G401 (cell line): ENCODE measurements around the gene RFX2. TPM values are rescaled to one million over a fixed set of nuclear protein-coding genes. Genes with fewer than 3 reads are reported as not detected.
"Not testable (repeated sequence)": the region's sequence is repeated elsewhere in the genome, so short reads cannot be mapped to it uniquely, and the experiment has no call there.

ENCODE experiments used
- DNase-seq: peaks from one replicate; pipeline ENCODE4 v3.0.0-alpha.2; 2015; ENCODE audit warnings: low spot score
- in situ Hi-C: cut with HindIII; loops from 2 replicates; pipeline ENCODE4 v1.10.0; 2016; ENCODE audit warnings: low sequenced_read_pairs, mixed read lengths
- total RNA-seq: library from RNA; depleted of rRNA; stranded (reverse); fragments of >200 nt; shearing (Covaris generic); gene quantifications from 2 replicates; pipeline ENCODE4 v1.2.3, GENCODE V29; 2014

The RFX2 gene
- total RNA-seq, 1 experiment from 2014 or later: 4.2 TPM

DNA sequence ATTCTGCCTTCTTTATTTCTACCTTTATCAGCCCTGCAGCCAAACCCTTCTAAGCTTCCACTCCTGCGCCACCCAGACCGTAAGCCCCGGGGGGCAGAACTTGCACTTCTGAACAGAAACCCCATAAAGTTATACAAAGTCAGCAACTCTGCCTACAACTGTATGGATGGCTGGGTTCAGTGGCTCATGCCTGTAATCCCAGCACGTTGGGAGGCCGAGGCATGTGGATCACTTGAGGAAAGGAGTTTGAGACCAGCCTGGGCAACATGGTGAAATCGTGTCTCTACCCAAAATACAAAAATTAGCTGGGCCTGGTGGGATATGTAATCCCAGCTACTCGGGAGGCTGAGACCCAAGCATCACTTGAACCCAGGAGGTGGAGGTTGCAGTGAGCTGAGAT, 142.7 kb downstream of the RFX2 start:
- in situ Hi-C loops: no loop called here
- no peak for DNase-seq

DNA sequence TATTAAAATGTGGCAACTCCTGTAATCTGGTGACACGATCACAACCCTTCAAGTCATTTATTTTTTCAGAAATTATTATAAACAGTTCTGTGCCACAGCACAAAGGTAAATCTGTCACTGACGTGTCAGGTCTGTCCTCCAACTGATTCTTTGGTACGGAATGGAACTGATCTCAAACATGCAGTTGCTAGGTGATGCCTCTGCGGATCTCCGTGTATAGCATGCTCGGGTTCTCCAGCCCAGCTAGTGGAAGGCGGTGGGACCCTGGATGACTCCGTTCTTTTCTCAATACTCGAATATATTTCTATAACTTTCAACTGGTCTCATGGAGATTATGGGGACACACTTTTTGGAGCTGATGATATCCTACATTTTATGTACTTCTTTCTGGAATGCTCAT, 143.4 kb downstream of the RFX2 start:
- DNase-seq: no peak
- in situ Hi-C loops: no loop called here

DNA sequence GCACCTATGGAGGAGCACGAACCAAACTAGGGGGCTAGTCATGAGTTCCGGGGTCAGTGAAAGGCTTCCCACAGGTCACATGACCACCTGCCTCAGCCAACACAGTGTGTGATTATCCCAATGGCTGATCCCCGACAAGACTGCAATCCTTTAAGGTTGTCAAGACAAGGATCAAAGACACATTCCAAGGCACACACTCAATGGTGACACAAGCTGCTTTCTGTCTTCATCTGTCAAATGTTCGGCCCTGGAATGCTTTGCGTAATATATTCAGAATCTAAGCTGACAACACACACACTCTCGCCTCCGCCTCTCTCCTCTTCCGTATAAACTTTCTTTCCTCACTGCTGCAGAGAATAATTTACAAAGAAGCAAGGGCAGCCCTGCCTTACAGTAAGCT, 144.1 kb downstream of the RFX2 start:
- in situ Hi-C loops: no loop called here
- no peak for DNase-seq

DNA sequence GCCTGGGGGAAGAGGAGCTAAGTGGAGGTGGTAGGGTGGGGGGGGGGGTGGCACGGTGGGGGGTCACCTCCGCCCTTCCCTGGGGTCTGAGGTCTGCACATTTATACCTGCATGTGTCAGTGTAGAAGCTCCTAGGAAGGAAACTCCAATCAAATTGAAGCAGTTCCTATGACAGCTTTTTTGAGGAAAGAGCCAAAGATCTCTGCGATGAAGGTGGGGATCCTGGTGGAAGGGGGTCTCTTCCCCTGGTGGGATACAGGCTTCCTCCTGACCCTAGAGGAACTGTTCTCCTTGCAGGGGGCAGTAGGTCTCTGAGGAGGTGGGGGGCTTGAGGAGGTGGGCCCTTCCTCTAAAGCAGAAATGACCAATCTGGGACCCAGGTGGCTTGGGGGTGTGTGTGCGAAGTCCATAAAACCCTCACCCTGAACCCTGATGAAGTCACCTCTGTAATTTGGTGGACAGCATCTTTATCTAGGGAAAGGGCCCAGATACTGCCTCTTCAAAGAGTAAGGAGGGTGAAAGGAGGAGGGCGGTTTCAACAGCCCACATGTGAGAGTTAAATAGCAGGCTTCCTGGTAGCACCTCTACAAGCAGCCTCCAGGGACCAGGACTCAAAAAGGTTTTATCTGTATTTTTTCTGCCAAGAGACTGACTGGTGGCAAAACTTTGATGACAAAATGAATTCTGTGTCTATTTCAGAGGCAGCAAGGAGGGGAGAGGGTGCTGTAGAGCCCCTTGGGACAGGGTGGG, 145.3 kb downstream of the RFX2 start:
- in situ Hi-C loops: no loop called here
- DNase-seq: no peak

DNA sequence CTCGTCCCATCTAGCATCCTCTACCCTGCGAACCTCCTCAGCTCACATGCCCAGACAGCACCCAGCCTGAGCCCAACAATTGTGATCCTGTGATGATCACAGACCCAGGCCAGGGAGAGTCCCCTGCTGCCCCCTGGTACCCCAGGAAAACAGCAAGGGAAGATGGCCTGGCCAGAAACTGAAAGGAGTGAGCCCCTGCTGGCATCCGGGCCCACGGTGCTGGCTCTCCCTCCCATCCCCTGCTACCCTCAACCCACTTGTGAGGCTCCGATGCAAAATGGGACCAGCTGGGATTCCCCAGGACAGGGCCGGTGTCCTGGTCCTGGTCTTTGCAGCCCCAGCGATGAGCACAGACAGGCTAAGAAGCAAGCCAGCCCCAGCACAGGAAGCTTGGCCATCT, 146.4 kb downstream of the RFX2 start:
- DNase-seq: no peak
- in situ Hi-C loops: no loop called here

DNA sequence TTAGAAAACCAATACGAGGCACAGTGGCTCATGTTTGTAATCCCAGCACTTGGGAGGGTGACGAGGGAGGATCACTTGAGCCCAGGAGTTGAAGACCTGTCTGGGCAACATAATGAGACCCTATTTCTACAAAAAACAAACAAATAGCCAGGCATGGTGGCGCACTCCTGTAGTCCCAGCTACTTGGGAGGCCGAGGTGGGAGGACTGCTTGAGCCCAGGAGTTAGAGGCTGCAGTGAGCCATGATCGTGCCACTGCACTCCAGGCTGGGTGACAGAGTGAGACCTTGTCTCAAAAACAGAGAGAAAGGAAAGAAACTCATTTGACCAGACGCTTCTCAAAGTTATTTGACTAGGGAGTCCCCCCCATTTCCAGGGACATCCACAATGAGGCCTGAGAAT, 147.0 kb downstream of the RFX2 start:
- in situ Hi-C loops, DNase-seq: not testable (repeated sequence)

DNA sequence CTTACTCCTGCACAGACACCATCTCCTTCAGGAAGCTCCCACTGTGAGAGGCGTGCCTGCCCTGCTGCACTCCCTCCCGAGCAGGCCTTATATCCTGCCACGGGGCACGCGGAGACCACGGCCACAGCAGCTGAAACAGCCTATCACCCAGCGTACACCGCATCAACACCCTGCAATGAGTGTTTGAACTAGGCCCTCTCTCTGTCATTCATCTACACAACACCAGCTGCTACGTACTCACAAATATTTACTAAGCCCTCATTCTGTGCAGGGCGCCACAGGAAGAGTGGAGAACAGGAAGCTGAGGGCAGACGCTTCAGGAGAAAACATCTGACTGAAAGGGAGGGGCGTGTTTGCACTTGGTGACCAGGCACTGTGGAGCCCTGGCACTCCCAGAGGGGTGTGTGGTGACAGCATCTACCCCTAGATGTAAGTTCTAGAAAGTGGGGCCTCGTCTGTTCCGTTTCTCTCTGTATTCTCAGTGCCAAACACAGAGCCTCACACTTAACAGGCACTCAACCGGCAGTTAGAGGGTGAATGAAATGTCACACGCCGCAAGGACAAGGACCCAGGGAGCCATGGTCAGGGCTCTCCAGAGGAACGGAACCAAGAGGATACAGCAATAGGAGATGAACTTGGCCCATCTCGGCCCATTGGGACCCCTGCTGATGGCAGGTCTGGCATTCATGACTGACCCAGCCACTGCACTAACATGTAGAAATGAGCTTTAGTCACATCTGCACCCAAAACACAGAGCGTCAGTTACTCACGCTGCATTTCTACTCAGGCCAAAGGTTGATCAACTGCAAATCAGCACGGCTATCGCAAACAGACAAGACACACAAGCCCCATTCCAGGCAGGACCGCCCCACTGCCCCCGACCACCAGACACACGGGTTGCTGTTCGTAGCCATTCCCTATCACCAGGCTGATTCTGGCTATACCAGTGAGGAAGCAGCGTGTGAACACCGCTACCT, 148.0 kb downstream of the RFX2 start:
- DNase-seq: no peak
- in situ Hi-C loops: no loop called here

DNA sequence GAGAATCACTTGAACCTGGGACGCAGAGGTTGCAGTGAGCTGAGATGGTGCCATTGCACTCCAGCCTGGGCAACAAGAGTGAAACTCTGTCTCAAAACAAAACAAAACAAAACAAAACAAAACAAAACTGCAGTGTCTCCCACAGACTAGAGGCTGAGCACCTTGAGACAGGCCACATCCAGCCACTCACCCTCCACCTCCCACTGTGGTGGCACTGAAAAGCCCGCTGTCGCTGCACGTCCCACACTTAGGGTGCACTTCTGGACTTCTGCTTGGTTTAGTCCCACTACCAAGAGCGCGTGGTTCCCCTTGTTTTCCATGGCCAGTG, 148.7 kb downstream of the RFX2 start:
- in situ Hi-C loops, DNase-seq: not testable (repeated sequence)

DNA sequence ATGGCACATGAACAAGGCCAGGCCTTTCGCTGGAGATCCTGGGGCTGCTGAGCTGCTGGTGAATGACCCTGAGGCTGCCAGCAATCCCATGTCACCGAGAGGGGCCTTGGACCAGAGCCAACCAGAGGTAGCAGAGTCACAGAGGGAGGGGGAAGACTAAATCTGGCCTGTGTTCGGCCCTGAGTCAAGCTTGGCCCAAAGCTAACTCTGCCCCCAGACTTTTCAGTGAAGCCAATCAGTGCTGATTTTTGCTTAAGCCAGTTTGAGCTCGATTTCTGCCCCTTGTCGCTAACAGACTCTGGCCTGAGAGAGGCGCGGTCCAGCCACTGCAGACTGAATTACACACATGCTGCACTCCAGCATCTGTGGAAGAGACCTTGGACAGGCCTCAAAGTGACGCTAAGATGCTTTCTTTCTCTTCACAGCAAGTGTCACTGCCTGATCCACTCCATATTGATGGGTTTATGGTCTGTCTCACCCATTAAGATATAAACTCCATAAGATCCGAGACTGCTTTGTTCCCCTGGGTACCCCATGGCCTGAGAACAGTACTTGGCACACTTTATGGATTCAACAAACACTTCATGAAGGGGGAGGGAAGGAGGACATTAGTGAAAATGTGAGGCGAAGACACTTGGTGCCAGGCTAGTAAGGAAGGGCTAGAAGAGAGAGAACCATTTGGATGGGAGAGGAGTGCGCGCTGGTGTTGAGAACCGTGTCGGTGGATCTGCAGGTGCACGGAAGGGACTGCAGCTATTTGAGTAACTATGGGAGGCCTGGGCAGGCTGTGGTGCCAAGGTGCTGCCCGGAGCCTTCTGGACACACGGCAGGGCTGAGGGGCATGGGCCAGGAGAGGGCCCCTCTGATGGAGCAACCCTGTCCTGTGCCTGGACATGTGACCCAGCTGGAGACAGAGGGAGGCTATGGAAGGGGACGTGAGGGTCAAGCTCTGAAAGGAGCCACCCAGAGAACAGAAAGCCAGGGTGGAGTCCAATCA, 150.0 kb downstream of the RFX2 start:
- DNase-seq: peak; percentile 46

DNA sequence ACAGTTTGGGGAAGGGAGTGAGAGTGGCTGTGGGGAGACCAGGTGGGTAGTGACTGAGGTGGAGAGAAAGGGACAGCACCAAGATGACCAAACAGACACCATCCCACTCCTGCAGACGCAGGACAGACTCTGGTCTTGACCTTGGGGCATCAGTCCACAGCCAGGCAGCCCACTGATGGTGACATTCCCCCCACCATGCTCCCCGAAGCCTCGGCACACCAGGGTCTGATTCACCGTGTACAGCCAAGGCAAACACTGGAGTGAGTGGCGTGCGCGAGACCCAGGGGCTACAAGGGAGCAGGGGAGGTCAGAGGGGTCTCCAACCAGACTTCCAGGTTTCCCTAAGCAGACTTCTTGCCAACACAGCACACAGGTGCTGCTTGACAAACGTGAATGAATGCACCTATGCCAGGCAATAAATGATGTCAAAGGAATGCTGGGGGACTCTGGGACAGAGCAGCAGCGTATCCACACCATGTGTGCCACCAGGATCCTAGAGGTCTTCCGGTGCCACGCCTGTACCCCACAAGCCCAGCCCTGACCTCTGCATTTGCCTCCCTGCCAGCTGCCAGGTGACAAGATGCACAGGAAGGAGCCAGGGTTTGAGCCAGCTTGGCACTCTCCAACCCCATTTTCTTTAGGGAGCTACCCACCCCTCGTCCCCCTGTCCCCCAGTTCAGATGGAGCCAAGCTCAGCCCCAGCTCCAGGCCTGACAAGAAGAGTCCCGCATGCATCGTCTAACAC, 150.9 kb downstream of the RFX2 start:
- in situ Hi-C loops: no loop called here
- DNase-seq: no peak

More for the DNA sequence above, 150.0 kb downstream of the RFX2 start:
- in situ Hi-C loops: no loop called here

DNA sequence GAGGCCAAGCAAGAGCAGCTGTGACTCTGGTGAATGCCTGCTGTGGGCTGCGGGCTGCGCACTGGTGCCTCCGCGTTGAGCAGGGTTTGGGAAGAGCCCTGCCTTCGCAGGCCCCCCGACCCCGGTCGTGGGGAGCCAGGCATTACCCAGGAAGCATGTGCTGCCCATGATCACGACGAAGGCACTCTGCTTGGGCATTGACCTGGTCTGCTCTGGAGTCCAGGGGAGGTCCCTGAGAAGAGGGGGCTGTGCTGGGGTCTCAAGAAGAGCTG, 151.5 kb downstream of the RFX2 start:
- in situ Hi-C loops: no loop called here
- DNase-seq: no peak

DNA sequence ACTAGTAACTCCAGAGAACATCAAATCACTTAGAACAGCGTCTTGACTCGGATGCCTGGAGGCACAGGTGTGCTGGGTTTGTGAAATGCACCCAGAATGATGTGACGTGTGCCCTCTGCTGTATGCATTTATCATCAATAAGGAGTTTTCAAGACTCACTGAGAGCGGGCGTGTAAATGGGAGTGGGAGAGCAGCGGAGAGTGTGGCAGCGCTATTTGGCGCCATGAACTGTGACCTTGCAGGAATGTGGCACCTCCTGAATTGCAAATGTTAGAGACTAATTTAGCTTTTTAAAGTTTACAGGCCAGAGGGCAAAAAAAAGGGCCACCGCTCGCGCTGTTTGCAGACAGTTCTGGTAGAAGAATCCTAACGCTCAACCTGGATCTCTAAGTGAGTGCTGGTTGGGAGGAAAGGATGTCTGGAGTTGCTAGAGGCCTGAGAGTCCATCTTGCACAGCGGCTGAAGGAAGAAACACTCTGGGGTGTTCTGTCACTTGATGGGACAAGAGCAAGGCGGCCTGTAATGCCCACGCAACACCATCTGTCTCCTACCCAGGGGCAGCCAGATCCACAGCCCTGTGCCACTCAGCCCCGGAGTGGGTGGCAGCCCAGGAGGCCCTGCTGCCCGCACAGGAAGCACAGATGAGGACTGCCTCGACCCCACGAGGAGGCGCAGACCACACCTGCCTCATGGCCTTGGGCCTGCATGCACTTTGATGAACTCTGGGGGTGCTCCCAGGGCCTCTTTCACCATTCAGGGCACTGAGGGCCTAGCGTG, 152.0 kb downstream of the RFX2 start:
- in situ Hi-C loops: no loop called here

DNA sequence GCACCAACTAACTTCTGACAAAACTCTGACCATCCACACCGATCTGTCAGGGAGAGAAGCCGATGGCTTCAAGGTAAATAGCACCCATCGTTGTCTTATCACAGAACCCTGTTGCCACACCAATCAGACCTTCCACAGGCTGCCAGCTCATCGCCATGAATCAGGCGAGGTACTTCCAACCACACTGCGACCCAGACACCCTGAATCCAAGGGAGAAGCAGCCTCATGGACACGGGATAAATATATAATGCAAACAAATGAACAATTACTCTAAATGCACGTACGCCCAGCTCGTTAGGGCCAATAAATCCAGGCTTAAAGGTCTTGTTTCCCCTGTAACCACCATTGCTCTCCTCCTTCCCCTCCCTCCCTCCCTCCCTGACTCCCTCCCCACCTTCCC, 153.1 kb downstream of the RFX2 start:
- in situ Hi-C loops: no loop called here
- DNase-seq: no peak

More for the DNA sequence above, 152.0 kb downstream of the RFX2 start:
- DNase-seq: no peak

DNA sequence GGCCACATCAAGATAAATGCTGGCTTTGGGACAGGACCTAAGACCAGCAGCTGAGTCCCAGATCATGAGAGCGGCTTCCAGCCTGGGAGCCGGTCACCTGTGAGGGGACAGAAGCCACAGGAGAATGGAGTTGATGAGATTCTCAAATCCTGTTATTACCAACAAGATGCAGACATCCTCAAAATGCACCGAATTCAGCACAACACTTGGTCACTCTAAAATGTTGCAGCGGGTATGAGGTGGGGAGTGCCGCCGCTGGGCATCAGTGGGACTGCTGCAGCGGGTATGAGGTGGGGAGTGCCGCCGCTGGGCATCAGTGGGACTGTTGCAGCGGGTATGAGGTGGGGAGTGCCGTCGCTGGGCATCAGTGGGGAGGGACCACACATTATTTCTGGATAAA, 153.6 kb downstream of the RFX2 start:
- in situ Hi-C loops: no loop called here

DNA sequence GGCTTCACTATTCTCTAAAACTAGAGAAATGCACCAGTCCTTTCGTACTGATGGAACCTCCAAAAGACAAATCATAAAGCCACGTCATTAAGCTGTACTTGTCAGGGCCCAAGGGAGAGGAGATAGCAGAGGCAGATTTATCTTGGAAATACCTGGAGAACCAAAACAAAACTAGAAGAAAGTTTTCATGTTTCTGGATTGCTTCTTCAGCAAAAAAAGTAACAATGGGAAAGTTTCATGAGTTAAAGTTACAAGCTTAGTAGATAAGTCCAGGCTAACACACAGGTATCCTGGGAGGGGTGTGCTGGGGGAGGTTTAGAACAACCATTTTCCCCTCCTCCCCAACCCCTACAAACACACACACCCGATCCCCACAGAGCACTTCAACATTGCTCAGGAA, 154.0 kb downstream of the RFX2 start:
- in situ Hi-C loops: no loop called here
- DNase-seq: no peak

More for the DNA sequence above, 153.6 kb downstream of the RFX2 start:
- no peak for DNase-seq

DNA sequence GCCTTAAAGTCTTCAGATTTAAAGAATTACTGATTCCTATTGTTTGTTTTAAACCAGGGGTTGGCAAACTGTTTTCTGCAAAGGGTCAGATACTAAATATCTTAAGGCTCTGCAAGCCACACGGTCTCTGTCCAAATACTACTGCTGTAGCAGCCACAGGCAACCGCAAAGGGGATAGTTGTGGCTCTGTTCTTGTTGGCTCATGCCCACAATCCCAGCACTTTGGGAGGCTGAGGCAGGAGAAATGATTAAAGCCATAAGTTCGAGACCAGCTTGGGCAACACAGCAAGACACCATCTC, 154.7 kb downstream of the RFX2 start:
- in situ Hi-C loops: no loop called here
- no peak for DNase-seq

DNA sequence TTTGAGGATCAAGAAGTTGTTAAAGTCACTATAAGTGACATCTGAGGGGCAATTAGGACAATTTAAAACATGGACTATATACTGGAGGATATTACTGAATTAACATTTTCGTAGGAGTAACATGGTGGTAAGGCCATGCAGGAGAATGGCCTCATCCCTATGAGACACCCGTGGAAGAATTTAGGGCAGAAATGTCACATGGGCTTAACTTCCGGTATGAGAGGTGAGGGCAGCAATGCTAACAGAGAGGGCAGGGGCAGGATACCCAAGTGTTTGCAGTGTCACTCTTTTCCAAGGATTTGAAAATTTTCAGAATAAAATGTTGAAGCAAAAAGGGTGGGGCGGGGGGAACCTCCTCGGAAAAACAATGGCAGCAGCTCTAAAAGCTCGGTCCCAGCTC, 156.0 kb downstream of the RFX2 start:
- no peak for DNase-seq
- in situ Hi-C loops: no loop called here

DNA sequence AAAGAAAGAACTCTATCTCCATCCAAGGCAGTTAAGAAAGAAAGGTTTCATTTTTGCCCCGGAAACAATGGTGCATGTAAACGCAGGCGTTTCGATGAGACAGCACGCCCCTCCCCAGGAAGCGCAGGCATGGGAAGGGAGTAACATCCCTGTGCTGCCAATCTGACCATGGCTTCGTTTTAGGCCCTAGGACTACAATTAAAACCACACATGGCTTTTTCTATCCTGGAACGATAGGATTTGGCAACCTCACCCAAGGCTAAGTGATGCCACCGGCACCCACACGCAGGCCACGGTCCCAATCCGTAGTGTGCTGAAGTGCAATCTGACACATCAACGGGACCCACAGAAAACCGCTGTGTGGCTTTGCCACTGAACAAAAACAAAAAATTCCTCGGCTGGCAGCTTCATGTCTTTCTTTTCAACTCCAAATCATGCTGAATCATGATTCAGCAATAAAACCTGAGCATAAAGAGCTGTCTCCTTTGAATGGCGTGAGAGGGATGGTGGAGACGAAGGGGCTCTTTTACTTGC, 156.6 kb downstream of the RFX2 start:
- in situ Hi-C loops: no loop called here
- DNase-seq: no peak
